ENCODE results near the gene ATP6V0B. TPM values are rescaled to one million over a fixed set of nuclear protein-coding genes. Genes with fewer than 3 reads are reported as not detected.

The ATP6V0B gene
- total and polyA plus RNA-seq, 9 of the 15 experiments (the other 6 are each of a cell fraction or from before 2014, with no cell fraction given), result 137 to 328 (median 220) TPM

- TF ChIP-seq SMARCE1 (IDR thresholded peaks at IDR 0.05) (no peak), ZNF445 (CRISPR knock-in tag; IDR thresholded peaks at IDR 0.05; ENCODE audit: low read depth) (no peak), MAX (CRISPR knock-in tag; IDR thresholded peaks at IDR 0.05) (no peak), MXD1 (CRISPR knock-in tag; IDR thresholded peaks at IDR 0.05; ENCODE audit: borderline replicate concordance, poor library complexity, severe bottlenecking) (no peak), ZFP91 (CRISPR knock-in tag; IDR thresholded peaks at IDR 0.05) (no peak)
Observed at GRCh38 chr1:43951021-43951985, 23.5 kb upstream of the ATP6V0B start (continued).

Measured in K562 (cell line).